GM12873 (cell line): ENCODE results near the gene L3MBTL1.

ENCODE experiments used
- TF ChIP-seq, protein P1 (sequence below): IDR thresholded peaks from 2 replicates; pipeline ENCODE4 v1.5.1; 2012; ENCODE audit warnings: low read depth, mild to moderate bottlenecking, moderate library complexity, low read length, control low read depth; ENCODE audit not compliant: insufficient read depth; ENCODE audit errors: missing control alignments

The L3MBTL1 gene

DNA sequence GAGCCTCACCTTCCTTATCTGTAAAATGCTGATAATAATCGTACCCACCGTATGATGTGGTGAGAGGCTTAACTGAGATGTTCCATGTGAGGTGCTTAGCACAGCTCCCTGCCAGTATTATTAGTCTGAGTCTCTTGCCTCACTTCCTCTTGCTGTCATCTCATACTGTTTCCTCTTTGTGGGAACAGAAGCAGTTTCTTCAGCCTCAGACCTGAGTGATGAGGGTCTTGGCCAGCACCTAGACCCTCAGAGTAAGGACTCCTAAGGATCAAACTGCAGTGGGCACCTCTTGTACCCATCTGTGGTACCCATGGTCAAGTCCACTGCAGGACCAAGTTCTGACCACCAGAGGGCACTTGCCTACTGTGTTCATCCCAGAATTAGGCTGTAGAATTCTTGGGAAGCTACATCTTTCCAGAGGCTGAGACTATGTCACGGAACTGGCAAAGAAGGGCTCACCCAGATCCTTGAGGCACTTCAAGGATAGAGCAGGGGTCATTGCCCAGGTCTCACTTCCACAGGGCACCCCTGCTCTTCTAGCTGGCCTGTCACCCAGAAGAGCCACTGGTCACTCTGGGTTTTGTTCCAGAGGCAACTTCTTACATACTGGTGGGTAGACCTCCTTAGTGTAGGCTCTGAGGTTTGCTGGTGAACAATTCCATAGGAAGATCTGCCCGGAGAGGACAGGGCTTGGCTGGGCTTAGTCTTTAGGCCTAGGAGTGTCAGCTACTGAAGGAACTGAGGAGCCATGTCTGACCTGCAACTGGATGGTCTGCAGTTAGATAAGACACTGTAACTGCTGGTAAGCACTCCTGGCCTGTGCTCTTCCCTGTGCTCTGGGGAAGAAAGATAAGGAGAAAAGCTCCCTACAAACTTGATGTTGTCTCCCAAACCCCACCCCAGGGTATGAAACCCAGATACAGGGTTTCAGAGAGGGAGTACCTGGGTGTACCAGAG, 30.7 kb downstream of the L3MBTL1 start:
- TF ChIP-seq, protein P1, sequence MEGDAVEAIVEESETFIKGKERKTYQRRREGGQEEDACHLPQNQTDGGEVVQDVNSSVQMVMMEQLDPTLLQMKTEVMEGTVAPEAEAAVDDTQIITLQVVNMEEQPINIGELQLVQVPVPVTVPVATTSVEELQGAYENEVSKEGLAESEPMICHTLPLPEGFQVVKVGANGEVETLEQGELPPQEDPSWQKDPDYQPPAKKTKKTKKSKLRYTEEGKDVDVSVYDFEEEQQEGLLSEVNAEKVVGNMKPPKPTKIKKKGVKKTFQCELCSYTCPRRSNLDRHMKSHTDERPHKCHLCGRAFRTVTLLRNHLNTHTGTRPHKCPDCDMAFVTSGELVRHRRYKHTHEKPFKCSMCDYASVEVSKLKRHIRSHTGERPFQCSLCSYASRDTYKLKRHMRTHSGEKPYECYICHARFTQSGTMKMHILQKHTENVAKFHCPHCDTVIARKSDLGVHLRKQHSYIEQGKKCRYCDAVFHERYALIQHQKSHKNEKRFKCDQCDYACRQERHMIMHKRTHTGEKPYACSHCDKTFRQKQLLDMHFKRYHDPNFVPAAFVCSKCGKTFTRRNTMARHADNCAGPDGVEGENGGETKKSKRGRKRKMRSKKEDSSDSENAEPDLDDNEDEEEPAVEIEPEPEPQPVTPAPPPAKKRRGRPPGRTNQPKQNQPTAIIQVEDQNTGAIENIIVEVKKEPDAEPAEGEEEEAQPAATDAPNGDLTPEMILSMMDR: peak; percentile 96

DNA sequence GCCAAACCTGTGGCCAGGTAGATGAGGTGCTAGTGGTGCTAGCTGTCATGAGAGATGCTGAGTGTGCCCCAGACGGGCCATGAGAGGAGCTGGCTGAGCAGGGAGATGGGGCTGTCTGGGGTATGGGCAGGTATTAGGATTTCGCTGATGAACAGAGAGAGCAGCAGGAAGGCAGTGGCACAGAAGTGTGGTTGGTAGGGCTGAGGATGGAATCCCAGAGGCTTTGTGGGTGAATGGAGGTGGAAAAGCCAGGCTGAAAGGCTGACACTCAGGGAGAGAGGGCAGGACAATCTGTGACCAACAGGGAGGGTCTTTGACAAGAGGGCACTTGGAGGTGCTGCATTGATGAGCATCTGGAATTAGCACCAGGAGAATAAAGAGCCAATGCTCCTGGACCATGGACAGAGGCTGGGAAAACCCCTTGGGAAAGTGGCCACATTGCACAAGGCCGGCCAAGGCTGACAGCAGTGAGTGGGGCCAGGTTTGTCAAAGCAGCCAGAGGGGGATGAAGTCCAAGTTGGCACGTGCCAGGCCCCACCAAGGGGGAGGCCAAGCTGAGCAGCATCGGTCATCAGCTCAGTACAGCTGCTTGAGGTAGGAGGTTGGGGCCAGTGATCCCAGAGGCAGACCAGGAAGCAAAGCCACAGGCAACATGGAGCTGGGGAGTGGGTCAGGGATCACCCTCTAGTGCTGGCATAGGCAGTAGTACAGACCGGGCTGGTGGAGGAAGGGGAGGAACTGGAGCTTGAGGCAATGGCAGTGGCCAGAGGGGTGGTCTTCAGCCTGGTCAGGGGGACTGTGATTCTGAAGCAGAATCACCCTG, 31.6 kb downstream of the L3MBTL1 start:
- TF ChIP-seq, protein P1: no peak

DNA sequence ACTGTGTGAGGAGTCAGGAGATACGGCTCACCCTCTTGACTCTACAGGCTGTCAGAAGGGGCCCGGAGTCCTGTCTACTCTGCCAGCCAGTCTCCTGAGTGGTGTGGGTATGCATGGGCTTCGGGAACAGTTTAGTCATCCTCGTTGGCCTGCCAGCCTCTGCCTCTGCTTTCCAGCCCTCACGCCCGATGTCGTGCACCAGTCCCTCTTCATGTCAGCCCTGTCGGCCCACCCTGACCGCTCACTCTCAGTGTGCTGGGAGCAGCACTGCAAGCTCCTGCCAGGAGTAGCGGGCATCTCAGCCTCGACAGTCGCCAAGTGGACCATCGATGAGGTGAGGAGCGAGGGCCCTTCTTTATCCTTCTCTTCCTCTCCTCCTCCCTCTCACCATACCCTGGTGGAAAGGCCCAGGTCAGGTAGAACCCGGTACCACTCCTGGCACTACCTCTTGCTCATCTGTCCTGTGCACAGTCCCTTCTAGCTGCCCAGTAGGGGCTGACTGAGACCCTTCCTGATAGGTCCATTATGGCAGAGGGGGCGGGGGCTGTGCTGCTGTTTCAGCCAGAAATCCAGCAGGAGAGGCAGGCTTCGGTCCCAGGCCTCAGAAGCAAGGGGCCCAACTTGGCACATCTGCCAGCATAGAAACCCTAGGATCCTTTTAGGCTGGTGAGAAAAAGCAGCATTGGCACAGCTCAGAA, 32.6 kb downstream of the L3MBTL1 start:
- TF ChIP-seq, protein P1: no peak

DNA sequence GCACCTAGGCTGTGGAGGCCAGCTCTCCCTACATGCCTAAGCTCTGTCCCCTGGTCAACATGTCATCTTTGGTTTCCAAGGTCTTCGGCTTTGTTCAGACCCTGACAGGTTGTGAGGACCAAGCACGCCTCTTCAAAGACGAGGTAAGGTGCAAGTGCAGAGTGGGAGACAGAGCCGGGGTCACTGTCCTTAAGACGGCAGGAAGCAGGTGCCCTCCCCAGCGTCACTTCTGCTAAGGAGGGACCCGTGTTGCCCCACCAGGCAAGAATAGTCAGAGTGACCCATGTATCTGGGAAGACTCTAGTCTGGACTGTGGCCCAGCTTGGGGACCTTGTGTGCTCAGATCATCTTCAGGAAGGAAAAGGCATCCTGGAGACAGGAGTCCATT, 33.2 kb downstream of the L3MBTL1 start:
- TF ChIP-seq, protein P1: no peak

DNA sequence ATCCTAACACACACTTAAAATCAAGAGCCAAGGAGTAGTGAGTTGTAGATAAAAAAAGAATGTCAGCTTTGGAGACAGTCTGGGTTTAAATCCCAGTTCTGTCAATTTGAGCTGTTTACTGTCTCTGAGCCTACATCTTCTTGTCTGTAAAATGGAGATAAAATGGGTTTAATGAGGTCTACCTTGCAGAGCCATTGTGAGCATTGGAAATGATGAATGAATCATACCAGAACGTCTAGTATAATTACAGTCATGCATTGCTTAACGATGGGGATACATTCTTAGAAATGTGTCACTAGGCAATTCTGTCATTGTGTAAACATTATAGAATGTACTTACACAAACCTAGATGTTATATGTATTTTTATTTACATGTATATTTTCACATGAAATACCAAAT, 33.7 kb downstream of the L3MBTL1 start:
- TF ChIP-seq, protein P1: no peak

DNA sequence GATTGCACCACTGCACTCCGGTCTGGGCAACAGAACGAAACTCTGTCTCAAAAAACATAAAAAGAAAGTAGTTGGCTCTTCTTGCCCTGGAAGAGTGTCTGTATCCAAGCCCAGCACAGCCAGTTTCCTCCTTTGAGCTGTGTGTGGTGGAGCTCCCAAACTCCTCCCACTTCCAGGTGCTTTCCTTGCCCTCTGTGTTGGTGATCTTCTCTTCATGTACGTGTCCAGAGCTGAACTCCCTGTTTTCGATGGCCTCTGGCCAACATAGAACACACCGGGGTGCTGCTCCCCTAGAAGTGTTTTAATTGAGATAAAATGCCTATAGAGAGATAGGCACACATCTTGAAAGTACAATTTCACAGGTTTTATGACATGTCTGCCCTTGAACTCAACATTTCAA, 34.7 kb downstream of the L3MBTL1 start:
- TF ChIP-seq, protein P1: no peak
